ENCODE results near the gene JUNB. TPM values are rescaled to one million over a fixed set of nuclear protein-coding genes. Genes with fewer than 3 reads are reported as not detected.

The JUNB gene
- total and polyA plus RNA-seq, 10 of the 15 experiments (the other 5 are each of a cell fraction or from before 2014, with no cell fraction given) = 0.55 to 144 (median 68.3) TPM

DNA sequence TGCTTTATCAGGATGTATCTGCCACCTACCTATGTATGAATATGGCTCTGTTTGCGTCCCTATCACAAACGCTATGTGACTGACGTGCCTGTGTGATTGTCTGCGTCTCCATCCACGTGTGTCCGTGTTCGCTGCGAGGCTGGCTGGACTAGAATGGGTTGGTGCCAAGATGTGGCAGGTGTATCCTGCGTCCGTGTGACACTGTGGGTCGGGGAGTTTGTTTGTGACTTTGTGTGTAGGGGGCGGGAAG lies 9.2 kb upstream of the JUNB start (continued):
- TF ChIP-seq EGR1 (IDR thresholded peaks at IDR 0.05; ENCODE audit: borderline replicate concordance in 1 of 2, low read depth in 2 of 2, low read length in 2 of 2) (no peak), CHD2 (IDR thresholded peaks at IDR 0.05; ENCODE audit: borderline replicate concordance, low read depth, low read length) (no peak), FOXK2 (IDR thresholded peaks at IDR 0.05) (no peak), CREB1 (IDR thresholded peaks at IDR 0.05; ENCODE audit: low read depth) (no peak), ZNF687 (IDR thresholded peaks at IDR 0.05) (no peak), KDM1A (IDR thresholded peaks at IDR 0.05; ENCODE audit: borderline replicate concordance) (no peak), KAT2A (conservative IDR thresholded peaks at IDR 0.05; ENCODE audit: control insufficient read depth, low read depth, low read length) (no peak), E4F1 (IDR thresholded peaks at IDR 0.05; ENCODE audit: borderline replicate concordance, partially characterized antibody) (no peak), FOS (IDR thresholded peaks at IDR 0.05; ENCODE audit: borderline replicate concordance, extremely low read depth, insufficient read length) (no peak), SKIL (IDR thresholded peaks at IDR 0.05; ENCODE audit: low read depth, poor library complexity, severe bottlenecking) (peak; percentile 50), MLLT1 (IDR thresholded peaks at IDR 0.05) (peak; percentile 80)
- TF ChIP-seq, protein P1, sequence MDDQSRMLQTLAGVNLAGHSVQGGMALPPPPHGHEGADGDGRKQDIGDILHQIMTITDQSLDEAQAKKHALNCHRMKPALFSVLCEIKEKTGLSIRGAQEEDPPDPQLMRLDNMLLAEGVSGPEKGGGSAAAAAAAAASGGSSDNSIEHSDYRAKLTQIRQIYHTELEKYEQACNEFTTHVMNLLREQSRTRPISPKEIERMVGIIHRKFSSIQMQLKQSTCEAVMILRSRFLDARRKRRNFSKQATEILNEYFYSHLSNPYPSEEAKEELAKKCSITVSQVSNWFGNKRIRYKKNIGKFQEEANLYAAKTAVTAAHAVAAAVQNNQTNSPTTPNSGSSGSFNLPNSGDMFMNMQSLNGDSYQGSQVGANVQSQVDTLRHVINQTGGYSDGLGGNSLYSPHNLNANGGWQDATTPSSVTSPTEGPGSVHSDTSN (IDR thresholded peaks at IDR 0.05; ENCODE audit: insufficient replicate concordance, low read depth, low read length) = peak; percentile 71
- TF ChIP-seq, protein P2, sequence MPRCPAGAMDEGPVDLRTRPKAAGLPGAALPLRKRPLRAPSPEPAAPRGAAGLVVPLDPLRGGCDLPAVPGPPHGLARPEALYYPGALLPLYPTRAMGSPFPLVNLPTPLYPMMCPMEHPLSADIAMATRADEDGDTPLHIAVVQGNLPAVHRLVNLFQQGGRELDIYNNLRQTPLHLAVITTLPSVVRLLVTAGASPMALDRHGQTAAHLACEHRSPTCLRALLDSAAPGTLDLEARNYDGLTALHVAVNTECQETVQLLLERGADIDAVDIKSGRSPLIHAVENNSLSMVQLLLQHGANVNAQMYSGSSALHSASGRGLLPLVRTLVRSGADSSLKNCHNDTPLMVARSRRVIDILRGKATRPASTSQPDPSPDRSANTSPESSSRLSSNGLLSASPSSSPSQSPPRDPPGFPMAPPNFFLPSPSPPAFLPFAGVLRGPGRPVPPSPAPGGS (IDR thresholded peaks at IDR 0.05; ENCODE audit: borderline replicate concordance, insufficient read depth, low read depth, low read length, poor library complexity, severe bottlenecking) = no peak

Measured in GM12878 (cell line).